Neuronal stem cell (in vitro differentiated cells): ENCODE measurements around the gene OSBPL3.

Experiments
- DNase-seq: peaks from one replicate; pipeline ENCODE4 v3.0.0-alpha.2; 2013; ENCODE audit warnings: low spot score
- H2AFZ ChIP-seq: one replicate; pipeline ENCODE4 v1.6.1; 2013; ENCODE audit warnings: mild to moderate bottlenecking, low read length, inconsistent platforms
- H2AK5ac ChIP-seq: 2 replicates; pipeline ENCODE4 v1.6.1; 2013; ENCODE audit warnings: low read depth, mild to moderate bottlenecking, inconsistent platforms, low read length, moderate library complexity, mixed read lengths
- H2BK120ac ChIP-seq: 2 replicates; pipeline ENCODE4 v1.6.1; 2013; ENCODE audit warnings: low read depth, mild to moderate bottlenecking, inconsistent platforms, low read length, moderate library complexity, mixed read lengths
- H2BK12ac ChIP-seq: one replicate; pipeline ENCODE4 v1.6.1; 2013; ENCODE audit warnings: low read length, inconsistent platforms
- H2BK15ac ChIP-seq: 2 replicates; pipeline ENCODE4 v1.6.1; 2013; ENCODE audit warnings: mild to moderate bottlenecking, low read length, inconsistent platforms, mixed read lengths
- H2BK5ac ChIP-seq: one replicate; pipeline ENCODE4 v1.6.1; 2013; ENCODE audit warnings: inconsistent platforms, mild to moderate bottlenecking, low read length, moderate library complexity
- H3K14ac ChIP-seq: one replicate; pipeline ENCODE4 v1.6.1; 2013; ENCODE audit warnings: low read length, inconsistent platforms
- H3K18ac ChIP-seq: 2 replicates; pipeline ENCODE4 v1.6.1; 2013; ENCODE audit warnings: low read length, inconsistent platforms
- H3K23ac ChIP-seq: 2 replicates; pipeline ENCODE4 v1.6.1; 2013; ENCODE audit warnings: low read depth, mild to moderate bottlenecking, mixed read lengths, low read length, inconsistent platforms; ENCODE audit not compliant: poor library complexity
- H3K27ac ChIP-seq: replicated peaks from 3 replicates; pipeline ENCODE4 v1.5.1; 2013; ENCODE audit warnings: low read length, inconsistent platforms
- H3K27me3 ChIP-seq, 3 experiments: 2 replicates each; pipeline ENCODE4 v1.6.1; 2013; ENCODE audit warnings: low read length in 3 of 3, mild to moderate bottlenecking in 2 of 3, inconsistent platforms in 1 of 3, low read depth in 1 of 3, mixed read lengths in 1 of 3, moderate library complexity in 1 of 3; ENCODE audit not compliant: control insufficient read depth in 3 of 3, insufficient read depth in 3 of 3
- H3K36me3 ChIP-seq, 2 donors: replicated peaks in 1 of 2; 2 replicates each; pipeline ENCODE4 v1.6.1; 2013; ENCODE audit warnings: low read length in 2 of 2; ENCODE audit not compliant: control insufficient read depth in 2 of 2, insufficient read depth in 2 of 2
- H3K4ac ChIP-seq: 2 replicates; pipeline ENCODE4 v1.6.1; 2013; ENCODE audit warnings: inconsistent platforms, mild to moderate bottlenecking, low read length, moderate library complexity
- H3K4me1 ChIP-seq, 2 donors: 1 replicate in 1 of 2; 2 replicates in 1 of 2; pipeline ENCODE4 v1.6.1; 2013; ENCODE audit warnings: low read length in 2 of 2, low read depth in 1 of 2; ENCODE audit not compliant: control insufficient read depth in 2 of 2, insufficient read depth in 1 of 2
- H3K4me2 ChIP-seq: one replicate; pipeline ENCODE4 v1.6.1; 2013; ENCODE audit warnings: mild to moderate bottlenecking, low read length, inconsistent platforms; ENCODE audit not compliant: insufficient read depth, poor library complexity, severe bottlenecking
- H3K4me3 ChIP-seq, 2 donors: 2 replicates each; pipeline ENCODE4 v1.5.1; 2013; ENCODE audit warnings: low read length in 2 of 2, mild to moderate bottlenecking in 2 of 2, inconsistent platforms in 1 of 2, moderate library complexity in 1 of 2
- H3K79me1 ChIP-seq: one replicate; pipeline ENCODE4 v1.6.1; 2013; ENCODE audit warnings: low read depth, mild to moderate bottlenecking, inconsistent platforms, low read length, moderate library complexity
- H3K9ac ChIP-seq: one replicate; pipeline ENCODE4 v1.6.1; 2013; ENCODE audit warnings: mild to moderate bottlenecking, low read depth, low read length, inconsistent platforms; ENCODE audit not compliant: poor library complexity
- H3K9me3 ChIP-seq, 2 donors: replicated peaks in 1 of 2; 2 replicates each; pipeline versions ENCODE3 to v1.6.1; 2013; ENCODE audit warnings: low read length in 2 of 2, mild to moderate bottlenecking in 2 of 2, inconsistent platforms in 1 of 2, low read depth in 1 of 2, mixed read lengths in 1 of 2, moderate library complexity in 1 of 2; ENCODE audit not compliant: control insufficient read depth in 2 of 2, insufficient read depth in 1 of 2
- H4K8ac ChIP-seq: one replicate; pipeline ENCODE4 v1.6.1; 2013; ENCODE audit warnings: low read depth, mild to moderate bottlenecking, inconsistent platforms, low read length, moderate library complexity
- H4K91ac ChIP-seq: one replicate; pipeline ENCODE4 v1.6.1; 2013; ENCODE audit warnings: low read length, low read depth, mild to moderate bottlenecking, inconsistent platforms; ENCODE audit not compliant: poor library complexity
- WGBS, 2 donors: extraction: QIAGEN DNeasy Blood & Tissue Kit; methylation state at CpG; one replicate each; pipeline ENCODE4 v1.1.7; 2013; ENCODE audit warnings: missing lambda C conversion rate in 2 of 2, mixed read lengths in 1 of 2; ENCODE audit not compliant: insufficient read length in 2 of 2, insufficient replicate concordance in 1 of 2; ENCODE audit errors: extremely low coverage in 2 of 2; 5-methylcytosine and 5-hydroxymethylcytosine counted together

Gene OSBPL3

GRCh38 chr7:24982917-24983316 is 2.9 kb upstream of the OSBPL3 start:
- H2BK120ac ChIP-seq = no peak overlapping the region
- H3K23ac ChIP-seq = no peak overlapping the region
- no peak overlapping the region for H3K27ac ChIP-seq
- H3K18ac ChIP-seq = no peak overlapping the region
- no peak overlapping the region for H3K4ac ChIP-seq
- no peak overlapping the region for H3K14ac ChIP-seq
- no peak overlapping the region for H3K9ac ChIP-seq
- no peak overlapping the region for H2BK12ac ChIP-seq
- H3K36me3 ChIP-seq = no peaks in the 10 kb centered on the region
- H2BK15ac ChIP-seq = no peak overlapping the region
- H3K4me3 ChIP-seq = no peak overlapping the region
- H3K27me3 ChIP-seq = peaks cover 0 to 29% (median 11%) of the 10 kb centered on the region in 3 experiments
- DNase-seq = no peak
- no peak overlapping the region for H2AFZ ChIP-seq
- WGBS, 2 donors = no CpG with 5 or more reads among the region's 2 CpGs
- H3K9me3 ChIP-seq = peaks cover 7 to 10% of the 10 kb centered on the region in 2 donors
- H2AK5ac ChIP-seq = no peak overlapping the region
- H3K4me1 ChIP-seq = peaks cover 10 to 12% of the 10 kb centered on the region in 2 donors
- no peak overlapping the region for H4K91ac ChIP-seq
- no peak overlapping the region for H3K4me2 ChIP-seq
- no peaks in the 10 kb centered on the region for H3K79me1 ChIP-seq
- no peak overlapping the region for H4K8ac ChIP-seq
- no peak overlapping the region for H2BK5ac ChIP-seq

DNA sequence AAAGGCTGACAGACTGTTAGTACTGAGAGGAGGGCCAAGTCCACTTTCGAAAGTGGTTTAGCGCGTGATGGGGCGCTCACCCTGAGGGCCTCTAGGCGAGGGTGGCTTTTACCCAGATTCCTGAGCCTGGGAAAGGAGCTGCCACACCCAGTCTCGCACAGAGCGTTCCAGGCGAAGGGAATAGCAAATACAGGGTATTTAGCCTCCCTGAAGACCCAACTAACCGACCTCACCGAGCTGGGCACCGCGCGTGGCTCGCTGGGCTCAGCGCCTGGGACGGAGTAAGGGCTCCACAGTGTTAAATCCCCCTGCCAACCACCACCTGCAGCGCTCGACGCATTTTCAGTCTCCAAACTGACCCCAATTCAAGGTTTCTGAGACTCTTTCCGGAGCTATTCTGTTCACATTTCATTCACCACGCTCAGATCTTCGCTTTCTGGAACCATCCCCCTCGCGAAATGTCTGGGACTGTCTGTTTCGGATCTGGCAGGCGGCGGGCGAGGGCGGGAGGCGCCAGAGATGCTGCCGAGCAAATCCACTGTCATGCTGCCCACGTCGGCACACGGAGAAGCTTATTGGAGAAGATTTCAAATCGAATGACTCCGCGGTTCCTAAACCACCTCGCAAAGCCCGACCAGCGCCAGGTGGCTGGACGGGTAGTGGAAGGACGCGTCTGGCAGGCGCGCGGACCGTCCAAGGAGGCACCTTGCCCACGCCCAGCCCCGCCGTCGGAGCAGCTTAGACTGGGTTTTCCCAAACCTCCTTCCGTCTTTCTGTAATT is 1.4 kb upstream of the OSBPL3 start:
- H4K8ac ChIP-seq = no peak overlapping the region
- no peak for DNase-seq
- H3K79me1 ChIP-seq = no peaks in the 10 kb centered on the region
- H3K9ac ChIP-seq = no peak overlapping the region
- H3K23ac ChIP-seq = peak overlapping the region; percentile 16
- no peaks in the 10 kb centered on the region for H3K36me3 ChIP-seq
- H2BK120ac ChIP-seq = no peak overlapping the region
- peaks cover 7 to 10% of the 10 kb centered on the region in 2 donors for H3K9me3 ChIP-seq
- H3K18ac ChIP-seq = peak overlapping the region; percentile 86
- peak overlapping the region; percentile 81 for H3K4me2 ChIP-seq
- peaks cover 0 to 29% (median 11%) of the 10 kb centered on the region in 3 experiments for H3K27me3 ChIP-seq
- H2AK5ac ChIP-seq = peak overlapping the region; percentile 65
- H3K14ac ChIP-seq = no peak overlapping the region
- H2AFZ ChIP-seq = peak overlapping the region; percentile 91
- peaks cover 10 to 12% of the 10 kb centered on the region in 2 donors for H3K4me1 ChIP-seq
- H3K4me3 ChIP-seq = peak overlapping the region; percentile 16 to 68
- no peak overlapping the region for H4K91ac ChIP-seq
- no peak overlapping the region for H3K27ac ChIP-seq
- peak overlapping the region; percentile 65 for H2BK15ac ChIP-seq
- H2BK5ac ChIP-seq = no peak overlapping the region
- H3K4ac ChIP-seq = no peak overlapping the region
- H2BK12ac ChIP-seq = no peak overlapping the region
- WGBS, 2 donors = no CpG with 5 or more reads among the region's 52 CpGs

DNA sequence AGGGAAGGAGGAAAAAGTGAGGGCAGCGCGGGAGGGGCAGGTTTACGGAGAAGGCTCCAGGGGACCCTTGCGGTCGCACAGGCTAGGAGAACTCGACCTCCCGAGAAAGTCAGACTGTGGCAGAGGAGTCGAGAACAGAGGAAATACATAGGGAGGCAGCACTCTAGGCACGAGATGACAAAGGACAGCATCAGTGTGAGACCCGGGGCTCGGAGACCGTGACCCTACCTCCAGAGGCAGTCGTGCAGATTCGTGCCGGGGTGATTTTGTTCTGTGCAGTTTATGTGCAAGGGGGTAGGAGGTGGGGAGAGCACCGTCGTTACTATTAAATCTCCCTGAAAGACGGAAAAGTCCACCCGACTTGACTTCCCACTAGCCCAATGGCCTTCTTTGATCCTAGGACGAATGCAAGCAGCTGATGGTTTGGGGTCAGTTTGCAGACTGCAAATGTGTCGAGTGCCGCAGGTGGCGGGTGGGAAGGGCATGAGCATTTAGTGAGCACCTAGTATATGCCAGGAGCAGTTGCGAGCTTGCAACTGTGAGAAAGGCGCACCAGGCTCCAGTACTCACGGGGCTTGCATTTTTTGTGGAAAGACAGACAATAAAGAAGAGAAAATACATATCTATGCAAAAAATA is 674 bp upstream of the OSBPL3 start:
- no peak overlapping the region for H2BK12ac ChIP-seq
- H4K91ac ChIP-seq = no peak overlapping the region
- no peak overlapping the region for H3K4ac ChIP-seq
- peak overlapping the region; percentile 24 for H3K27ac ChIP-seq
- no peak for DNase-seq
- no peak overlapping the region for H3K14ac ChIP-seq
- peak overlapping the region; percentile 90 for H3K9ac ChIP-seq
- peak overlapping the region; percentile 91 for H2AFZ ChIP-seq
- H2BK5ac ChIP-seq = peak overlapping the region; percentile 33
- peaks cover 0 to 29% (median 11%) of the 10 kb centered on the region in 3 experiments for H3K27me3 ChIP-seq
- H3K18ac ChIP-seq = peak overlapping the region; percentile 92
- peaks cover 7 to 10% of the 10 kb centered on the region in 2 donors for H3K9me3 ChIP-seq
- peak overlapping the region; percentile 86 for H3K23ac ChIP-seq
- H3K79me1 ChIP-seq = no peaks in the 10 kb centered on the region
- WGBS, 2 donors = no CpG with 5 or more reads among the region's 26 CpGs
- no peak overlapping the region for H2BK120ac ChIP-seq
- H3K4me1 ChIP-seq = peaks cover 12% of the 10 kb centered on the region in 2 donors
- H2AK5ac ChIP-seq = peak overlapping the region; percentile 25
- peak overlapping the region; percentile 78 for H2BK15ac ChIP-seq
- peak overlapping the region; percentile 68 to 86 for H3K4me3 ChIP-seq
- H3K36me3 ChIP-seq = no peaks in the 10 kb centered on the region
- H4K8ac ChIP-seq = peak overlapping the region; percentile 4
- peak overlapping the region; percentile 75 for H3K4me2 ChIP-seq

DNA sequence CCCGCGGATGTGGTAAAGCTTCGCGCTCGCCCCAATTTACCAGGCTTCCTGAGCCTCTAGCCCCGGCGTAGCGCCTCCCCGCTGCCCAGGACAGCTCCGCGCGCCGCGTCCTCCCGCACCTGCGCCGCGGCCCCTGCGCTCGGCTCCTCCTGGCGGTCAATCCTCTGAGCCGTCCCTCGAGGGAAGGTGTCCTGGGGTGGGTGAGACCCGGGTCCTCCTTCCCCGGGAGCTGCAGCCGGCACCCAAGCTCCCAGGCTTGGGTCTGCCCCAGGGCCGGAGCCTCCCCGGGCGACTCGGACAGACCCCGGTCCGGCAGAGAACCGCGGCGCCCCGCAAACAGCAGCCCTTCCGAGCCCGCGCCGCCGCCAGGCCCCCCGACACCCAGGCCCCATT is 512 bp downstream of the OSBPL3 start:
- Histone ChIP-seq H4K8ac (no peak overlapping the region), H4K91ac (no peak overlapping the region), H3K4me2 (peak overlapping the region; percentile 75), H3K4ac (no peak overlapping the region), H2AFZ (peak overlapping the region; percentile 92), H3K14ac (no peak overlapping the region), H3K23ac (peak overlapping the region; percentile 48), H2AK5ac (no peak overlapping the region), H3K79me1 (no peaks in the 10 kb centered on the region), H3K4me1 (peaks cover 12% of the 10 kb centered on the region in 2 donors), H2BK15ac (peak overlapping the region; percentile 47), H2BK120ac (no peak overlapping the region), H2BK12ac (no peak overlapping the region), H3K27ac (no peak overlapping the region), H3K9me3 (peaks cover 7 to 8% of the 10 kb centered on the region in 2 donors), H3K27me3 (peaks cover 0 to 29% (median 11%) of the 10 kb centered on the region in 3 experiments), H2BK5ac (no peak overlapping the region), H3K18ac (peak overlapping the region; percentile 93), H3K4me3 (peak overlapping the region; percentile 68 to 89), H3K9ac (peak overlapping the region; percentile 32), H3K36me3 (no peaks in the 10 kb centered on the region)
- no CpG with 5 or more reads among the region's 42 CpGs for WGBS, 2 donors
- peak; percentile 49 for DNase-seq
